ENCODE data around the gene PIK3R3.
"Not testable (repeated sequence)": the region's sequence is repeated elsewhere in the genome, so short reads cannot be mapped to it uniquely, and the experiment has no call there.

Gene PIK3R3

GRCh38 chr1:46102769-46103476 lies 29.5 kb downstream of the PIK3R3 start:
- no peak for DNase-seq (ENCODE audit: low read depth in 3 of 3)

- no peak for DNase-seq (ENCODE audit: low read depth in 3 of 3)
These were observed 33.2 kb downstream of the PIK3R3 start for GRCh38 chr1:46099215-46099614.

- DNase-seq (ENCODE audit: low read depth in 3 of 3) = no peak
These were observed 34.3 kb downstream of the PIK3R3 start for GRCh38 chr1:46098027-46098712.

GRCh38 chr1:46097149-46097472 lies 35.3 kb downstream of the PIK3R3 start:
- DNase-seq (ENCODE audit: low read depth in 3 of 3) = no peak

GRCh38 chr1:46096269-46097148 lies 35.9 kb downstream of the PIK3R3 start:
- no peak for DNase-seq (ENCODE audit: low read depth in 3 of 3)

- DNase-seq (ENCODE audit: low read depth in 3 of 3) = not testable (repeated sequence)
These were observed 37.3 kb downstream of the PIK3R3 start for GRCh38 chr1:46095110-46095509.

- no peak for DNase-seq (ENCODE audit: low read depth in 3 of 3)
These were observed 37.9 kb downstream of the PIK3R3 start for GRCh38 chr1:46094471-46095005.

- DNase-seq (ENCODE audit: low read depth in 3 of 3) = not testable (repeated sequence)
These were observed 38.6 kb downstream of the PIK3R3 start for GRCh38 chr1:46093832-46094231.

GRCh38 chr1:46087891-46088290 lies 44.5 kb downstream of the PIK3R3 start:
- no peak for DNase-seq (ENCODE audit: low read depth in 3 of 3)

- DNase-seq (ENCODE audit: low read depth in 3 of 3) = no peak
These were observed 45.9 kb downstream of the PIK3R3 start for GRCh38 chr1:46086576-46086975.

GRCh38 chr1:46084553-46085451 lies 47.6 kb downstream of the PIK3R3 start:
- no peak for DNase-seq (ENCODE audit: low read depth in 3 of 3)

GRCh38 chr1:46083579-46083978 lies 48.9 kb downstream of the PIK3R3 start:
- DNase-seq (ENCODE audit: low read depth in 3 of 3) = no peak

GRCh38 chr1:46081619-46082018 lies 50.8 kb downstream of the PIK3R3 start:
- no peak for DNase-seq (ENCODE audit: low read depth in 3 of 3)

GRCh38 chr1:46081206-46081605 lies 51.2 kb downstream of the PIK3R3 start:
- no peak for DNase-seq (ENCODE audit: low read depth in 3 of 3)

- DNase-seq (ENCODE audit: low read depth in 3 of 3) = no peak
These were observed 52.2 kb downstream of the PIK3R3 start for GRCh38 chr1:46080257-46080656.

GRCh38 chr1:46077644-46078043 lies 54.8 kb downstream of the PIK3R3 start:
- no peak for DNase-seq (ENCODE audit: low read depth in 3 of 3)

- no peak for DNase-seq (ENCODE audit: low read depth in 3 of 3)
These were observed 56.1 kb downstream of the PIK3R3 start for GRCh38 chr1:46076343-46076742.

- DNase-seq (ENCODE audit: low read depth in 3 of 3) = no peak
These were observed 59.5 kb downstream of the PIK3R3 start for GRCh38 chr1:46072975-46073374.

- no peak for DNase-seq (ENCODE audit: low read depth in 3 of 3)
These were observed 62.1 kb downstream of the PIK3R3 start for GRCh38 chr1:46070164-46070814.

GRCh38 chr1:46068525-46068924 lies 63.9 kb downstream of the PIK3R3 start:
- no peak for DNase-seq (ENCODE audit: low read depth in 3 of 3)

GRCh38 chr1:46067652-46068051 lies 64.8 kb downstream of the PIK3R3 start:
- DNase-seq (ENCODE audit: low read depth in 3 of 3) = no peak

All from stimulated activated CD4-positive, alpha-beta T cell treated with anti-CD3 and anti-CD28 coated beads, TNF-alpha, amount 100 ng/mL, for 4 hours (primary cell).